H4 (cell line): ENCODE results near the gene AK2. TPM values are rescaled to one million over a fixed set of nuclear protein-coding genes. Genes with fewer than 3 reads are reported as not detected.
"Not testable (repeated sequence)": the region's sequence is repeated elsewhere in the genome, so short reads cannot be mapped to it uniquely, and the experiment has no call there.

ENCODE experiments used
- DNase-seq: peaks from one replicate; pipeline ENCODE4 v3.0.0-alpha.2; 2015; ENCODE audit warnings: low spot score
- total RNA-seq: library from RNA; depleted of rRNA; stranded (reverse); fragments of >200 nt; shearing (Covaris generic); gene quantifications from 2 replicates; pipeline ENCODE4 v1.2.3, GENCODE V29; 2014

AK2 gene
- total RNA-seq, 1 experiment from 2014 or later, result 192 TPM

GRCh38 chr1:33000427-33001026, 36.2 kb downstream of the AK2 start:
- DNase-seq, result no peak

DNA sequence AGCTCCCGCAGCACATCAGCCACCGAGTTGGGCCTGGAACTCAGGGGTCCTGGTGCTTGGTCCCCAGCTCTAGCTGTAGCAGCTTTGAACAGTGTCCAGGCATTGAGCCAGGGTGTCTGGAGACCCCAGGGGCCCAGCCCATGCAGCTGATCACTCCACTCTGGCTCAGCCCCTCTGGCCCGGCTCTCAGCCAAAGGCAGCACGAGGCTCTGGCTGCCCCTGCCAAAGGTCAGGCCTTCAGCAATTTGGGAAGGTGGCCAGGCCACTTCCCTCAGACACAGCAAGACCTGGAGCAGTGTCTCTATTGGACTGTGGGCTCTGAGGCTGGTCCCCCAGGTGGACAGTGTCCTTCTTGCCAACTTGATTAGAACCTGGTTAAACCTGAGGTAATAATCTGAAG, 37.7 kb downstream of the AK2 start:
- DNase-seq, result no peak

GRCh38 chr1:32998064-32998463, 38.6 kb downstream of the AK2 start:
- DNase-seq, result no peak

DNA sequence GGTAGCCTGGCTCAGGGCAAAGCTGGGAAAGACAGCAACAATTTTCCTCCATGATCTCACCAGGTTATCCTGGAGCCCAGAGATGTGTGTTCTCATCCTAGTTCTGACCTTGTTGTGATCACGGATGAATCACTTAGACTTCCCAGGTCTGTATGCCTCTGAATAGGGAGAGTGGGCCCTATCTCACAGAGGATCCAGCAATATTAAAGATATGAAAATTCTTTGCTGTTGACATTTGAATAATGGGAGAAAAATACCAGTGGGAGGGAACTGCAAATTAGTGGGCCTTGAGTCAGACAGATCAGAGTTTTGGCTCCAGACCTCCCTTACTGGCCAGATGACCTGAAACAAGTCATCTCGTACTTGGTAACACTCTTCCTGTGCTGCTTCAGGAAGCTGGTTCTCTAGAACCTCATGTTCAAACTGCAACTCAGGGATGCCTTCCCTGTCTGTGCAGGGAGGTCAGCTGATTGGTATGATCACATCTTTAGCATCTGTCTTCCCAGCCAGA, 39.2 kb downstream of the AK2 start:
- no peak for DNase-seq

GRCh38 chr1:32993324-32993636, 43.4 kb downstream of the AK2 start:
- DNase-seq, result not testable (repeated sequence)

- peak; percentile 98 for DNase-seq
Observed at GRCh38 chr1:32992489-32993323, 44.0 kb downstream of the AK2 start.

DNA sequence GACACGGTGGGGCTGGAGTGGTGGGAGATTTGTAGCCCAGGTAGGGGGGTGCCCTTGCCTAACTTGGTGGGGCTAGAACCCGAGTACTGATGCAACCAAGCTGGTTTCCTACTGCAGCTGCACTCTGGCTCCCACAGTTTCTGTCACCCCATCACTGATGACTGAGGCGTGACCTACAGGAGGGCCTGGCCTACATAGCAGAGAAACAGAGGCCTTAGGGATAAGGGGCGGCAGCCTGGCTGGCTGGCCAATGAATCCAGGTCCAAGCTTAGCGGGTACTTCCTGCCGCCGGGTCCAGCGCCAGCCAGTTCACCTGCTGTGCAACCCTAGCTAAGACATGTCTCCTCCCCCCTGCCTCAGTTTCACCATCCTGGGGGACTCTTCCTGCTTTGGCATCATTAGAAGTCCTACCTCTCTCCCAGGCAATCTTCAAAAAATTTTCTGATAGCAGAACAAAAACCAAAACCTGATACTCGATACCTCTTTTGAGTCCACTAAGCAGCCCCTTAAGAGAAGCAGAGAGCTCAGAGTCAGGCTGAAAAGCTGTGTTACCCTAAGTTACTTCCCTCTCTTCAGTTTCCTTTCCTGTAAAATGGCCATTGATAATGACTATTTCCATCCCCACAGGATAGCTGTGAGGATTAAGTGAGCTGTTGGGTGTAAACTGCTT, 44.7 kb downstream of the AK2 start:
- no peak for DNase-seq

- no peak for DNase-seq
Observed at GRCh38 chr1:32991386-32991785, 45.3 kb downstream of the AK2 start.

DNA sequence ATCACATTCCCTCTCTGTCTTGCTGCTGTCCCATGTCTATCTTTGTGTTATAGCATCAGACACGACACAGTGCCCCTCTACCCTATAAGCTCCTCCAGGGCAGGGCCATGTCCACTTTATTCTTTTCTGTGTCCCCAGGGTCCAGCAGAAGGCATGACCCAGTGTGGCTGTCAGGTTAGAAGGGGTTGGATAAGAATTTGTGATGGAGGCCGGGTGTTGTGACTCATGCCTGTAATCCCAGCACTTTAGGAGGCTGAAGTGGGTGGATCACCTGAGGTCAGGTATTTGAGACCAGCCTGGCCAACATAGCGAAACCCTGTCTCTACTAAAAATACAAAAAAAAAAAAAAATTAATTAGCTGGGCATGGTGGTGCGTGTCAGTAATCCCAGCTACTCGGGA, 45.8 kb downstream of the AK2 start:
- no peak for DNase-seq

GRCh38 chr1:32989160-32990050, 47.3 kb downstream of the AK2 start:
- peak; percentile 93 for DNase-seq

DNA sequence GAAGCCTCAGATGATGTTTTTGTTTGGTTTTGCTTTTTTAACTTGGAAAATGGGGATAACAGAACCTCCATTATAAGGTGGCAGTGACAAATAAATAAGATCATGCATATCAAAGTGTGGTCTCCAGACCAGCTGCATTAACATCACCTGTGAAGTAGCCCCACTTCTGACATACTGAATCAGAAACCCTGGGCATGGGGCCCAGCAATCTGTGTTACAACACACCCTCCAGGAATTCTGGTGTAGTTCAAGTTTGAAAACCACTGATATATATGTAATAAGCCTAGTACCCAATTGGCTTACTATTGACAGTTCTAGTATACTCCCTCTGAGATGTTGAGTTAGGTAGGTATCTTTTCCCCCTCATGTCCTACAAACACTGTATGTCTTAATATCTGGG, 48.0 kb downstream of the AK2 start:
- peak; percentile 36 for DNase-seq

DNA sequence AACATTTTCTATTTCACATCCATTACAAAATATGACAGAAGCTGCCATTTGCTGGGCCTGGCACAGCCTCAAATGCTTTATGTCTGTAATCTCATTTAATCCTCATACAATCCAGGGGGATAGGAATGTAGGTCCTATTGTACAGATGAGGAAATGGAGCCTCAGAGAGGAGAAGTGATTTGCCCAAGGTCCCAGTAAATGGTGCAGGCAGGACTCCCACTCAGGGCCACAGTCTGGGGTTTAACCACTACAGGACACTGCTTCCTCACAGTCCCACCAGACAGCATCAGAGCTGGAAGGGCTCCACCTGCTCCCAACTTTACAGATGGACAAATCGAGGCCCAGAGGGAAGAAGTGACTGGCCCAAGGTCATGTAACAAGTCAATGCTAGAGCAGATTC, 51.5 kb downstream of the AK2 start:
- no peak for DNase-seq

DNA sequence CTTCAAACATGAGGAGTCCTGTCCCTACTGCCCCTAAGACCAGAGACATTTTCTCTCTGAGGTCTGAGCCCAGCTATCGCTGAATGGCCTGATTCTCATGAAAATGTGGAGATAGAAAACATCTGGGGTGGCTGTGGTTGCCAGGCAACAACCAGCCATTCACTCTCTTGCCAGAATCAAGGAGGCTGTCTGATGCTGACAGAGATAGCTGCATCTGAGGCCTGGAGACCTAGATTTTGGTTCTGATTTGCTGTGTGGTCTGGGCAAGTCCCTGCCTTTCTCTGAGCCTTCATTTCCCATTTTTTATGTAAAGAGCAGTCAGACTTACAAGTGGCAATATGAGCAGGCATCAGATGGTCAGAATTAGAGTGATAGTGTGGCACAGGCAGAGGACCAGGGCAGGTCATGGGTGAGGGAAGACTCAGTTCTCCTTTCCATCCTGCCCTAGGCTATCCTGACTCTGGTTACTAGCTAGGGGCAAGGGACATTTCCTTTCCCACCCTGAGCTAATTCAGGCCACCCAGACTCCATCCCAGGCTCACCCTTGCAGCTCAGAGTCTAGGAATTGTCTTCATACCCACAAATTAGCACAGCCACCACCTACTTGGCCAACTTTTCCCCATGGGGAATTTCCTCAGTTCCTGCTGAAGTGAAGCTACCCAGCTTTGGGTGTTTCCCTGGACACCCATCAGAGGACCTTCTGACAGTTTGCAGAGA, 52.1 kb downstream of the AK2 start:
- no peak for DNase-seq

DNA sequence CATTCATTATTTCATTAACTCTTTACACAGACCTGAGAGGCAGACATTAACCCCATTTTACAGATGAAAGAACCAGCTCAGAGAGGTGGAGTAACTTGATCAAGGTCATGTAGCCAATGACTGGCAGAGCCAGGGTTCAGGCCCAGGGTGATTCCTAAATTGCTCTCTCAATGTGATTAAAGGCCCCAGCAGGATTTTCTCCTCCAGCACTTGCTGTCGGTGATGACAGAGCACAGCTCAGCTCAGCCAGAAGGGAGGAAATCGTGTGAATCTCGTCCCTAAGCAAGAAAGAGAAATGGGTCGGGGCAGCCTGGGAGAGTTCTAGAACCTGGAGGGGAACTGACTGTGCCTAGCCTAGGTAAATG, 52.6 kb downstream of the AK2 start:
- no peak for DNase-seq

- no peak for DNase-seq
Observed at GRCh38 chr1:32983020-32983419, 53.7 kb downstream of the AK2 start.

DNA sequence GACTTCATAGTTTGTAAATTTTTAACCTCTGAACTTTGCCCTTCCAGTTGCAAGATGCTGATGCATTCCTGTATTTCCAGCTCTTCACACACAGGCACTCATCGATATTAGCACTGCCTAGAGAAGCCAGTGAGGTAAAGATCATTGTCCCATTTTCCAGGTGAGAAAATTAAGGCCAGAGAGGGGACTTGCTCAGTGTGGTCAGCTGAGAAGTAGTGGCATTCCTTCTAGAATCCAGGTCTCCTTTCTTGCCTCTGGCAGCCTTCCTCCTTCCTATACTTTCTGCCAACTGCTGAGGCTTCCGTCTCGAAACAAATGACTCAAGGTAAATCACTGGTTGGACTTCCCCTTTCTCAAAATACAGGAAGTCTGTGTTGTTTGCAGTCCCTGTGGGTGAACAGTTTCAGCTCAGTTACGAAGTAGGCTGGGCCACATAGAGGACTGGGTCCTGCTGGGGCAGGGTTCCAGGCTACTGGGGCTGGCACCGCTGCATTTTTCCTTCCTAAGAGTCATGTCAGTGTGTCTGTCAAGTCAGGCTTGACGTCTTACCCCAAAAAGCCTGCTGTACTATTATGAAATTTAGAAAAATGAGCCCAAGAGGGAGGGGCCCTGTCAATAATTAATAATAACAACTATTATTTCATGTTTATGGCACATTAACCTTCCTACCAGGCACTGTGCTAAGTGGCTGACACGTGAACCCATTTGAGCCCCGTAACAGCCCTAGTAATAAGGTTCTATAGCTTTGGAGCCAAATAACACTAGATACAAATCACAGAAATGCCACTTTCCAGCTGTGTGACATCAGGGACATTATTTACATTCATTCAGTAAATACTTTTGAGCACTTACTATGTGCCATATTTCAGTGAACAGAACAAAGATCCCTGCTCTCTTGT, 55.4 kb downstream of the AK2 start:
- DNase-seq, result peak; percentile 92

- no peak for DNase-seq
Observed at GRCh38 chr1:32980080-32980479, 56.6 kb downstream of the AK2 start.

DNA sequence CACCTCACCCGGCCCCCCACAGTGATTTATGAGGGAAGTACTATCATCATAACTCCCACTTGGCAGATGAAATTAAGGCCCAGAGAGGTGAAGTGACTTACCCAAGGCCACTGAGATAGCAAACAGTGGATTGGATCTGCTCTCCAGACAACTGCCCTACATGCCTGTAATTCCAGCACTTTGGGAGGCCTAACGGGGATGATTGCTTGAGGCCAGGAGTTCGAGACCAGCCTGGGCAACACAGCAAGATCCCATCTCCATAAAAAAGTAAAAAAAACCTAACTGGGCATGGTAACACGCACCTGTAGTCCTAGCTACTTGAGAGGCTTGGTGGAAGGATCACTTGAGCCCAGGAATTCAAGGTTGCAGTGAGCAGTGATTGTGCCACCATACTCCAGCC, 57.8 kb downstream of the AK2 start:
- no peak for DNase-seq

DNA sequence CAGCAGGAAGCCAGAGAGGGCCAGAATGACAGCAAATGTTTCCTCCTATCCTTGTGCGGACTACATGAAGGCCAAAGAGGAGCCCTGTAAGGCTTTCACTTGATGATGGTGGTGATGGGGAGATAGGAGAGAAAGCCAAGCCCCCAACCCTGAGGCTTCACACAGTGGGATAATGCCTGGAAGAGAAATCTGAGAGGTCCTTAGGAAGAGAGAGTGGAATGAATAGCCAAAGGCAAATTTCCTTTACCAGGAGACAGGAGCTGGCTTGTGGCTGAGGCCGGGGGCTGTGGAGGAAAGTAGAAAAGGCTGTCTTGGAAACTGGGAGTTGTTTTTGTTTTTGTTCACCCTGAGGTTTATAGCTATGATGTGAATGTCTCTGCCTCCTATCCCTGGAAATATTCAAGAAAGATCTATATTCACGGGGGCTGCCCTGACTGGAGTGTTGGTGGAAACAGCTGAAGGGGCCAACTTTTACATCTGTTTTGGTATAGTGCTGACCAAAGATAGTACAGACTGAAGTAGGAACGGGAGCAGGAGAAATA, 59.1 kb downstream of the AK2 start:
- DNase-seq, result no peak

- DNase-seq, result not testable (repeated sequence)
Observed at GRCh38 chr1:32975055-32975454, 61.6 kb downstream of the AK2 start.
